Neural cell (in vitro differentiated cells): ENCODE measurements around the gene RRP1. TPM values are rescaled to one million over a fixed set of nuclear protein-coding genes. Genes with fewer than 3 reads are reported as not detected.

Source experiments
- H2AFZ ChIP-seq: fragments of 200-600, 300-800 bp; sonication (generic), shearing (Covaris generic); 2 replicates; pipeline ENCODE4 v1.6.0; 2014; ENCODE audit warnings: low read depth, mild to moderate bottlenecking, antibody characterized with exemption, low read length, moderate library complexity
- H3F3A ChIP-seq: fragments of 200-600 bp; shearing (Covaris generic); 2 replicates; pipeline ENCODE4 v1.6.1; 2016; ENCODE audit warnings: mild to moderate bottlenecking, moderate library complexity, mixed read lengths, antibody characterized with exemption, low read length; ENCODE audit not compliant: insufficient read depth, poor library complexity, severe bottlenecking
- H3K27ac ChIP-seq: fragments of 200-600, 300-800 bp; sonication (generic), shearing (Covaris generic); 2 replicates; pipeline ENCODE4 v1.5.1; 2014; ENCODE audit warnings: mild to moderate bottlenecking, low read length, moderate library complexity
- H3K27me3 ChIP-seq: fragments of 300-800, 200-600 bp; sonication (generic), shearing (Covaris generic); 2 replicates; pipeline ENCODE4 v1.6.0; 2014; ENCODE audit warnings: mild to moderate bottlenecking, low read depth, low read length, moderate library complexity; ENCODE audit not compliant: insufficient read depth
- H3K36me3 ChIP-seq: fragments of 300-800, 200-600 bp; sonication (generic), shearing (Covaris generic); 2 replicates; pipeline ENCODE4 v1.5.1; 2014; ENCODE audit warnings: mild to moderate bottlenecking, antibody characterized with exemption, low read length, moderate library complexity; ENCODE audit not compliant: insufficient read depth
- H3K4me2 ChIP-seq: fragments of 300-800, 200-600 bp; sonication (generic), shearing (Covaris generic); 2 replicates; pipeline ENCODE4 v1.6.0; 2014; ENCODE audit warnings: mild to moderate bottlenecking, low read length
- H3K4me3 ChIP-seq: fragments of 300-800, 200-600 bp; sonication (generic), shearing (Covaris generic); 2 replicates; pipeline ENCODE4 v1.5.1; 2014; ENCODE audit warnings: mild to moderate bottlenecking, low read length, moderate library complexity
- H3K79me2 ChIP-seq: fragments of 200-600 bp; shearing (Covaris generic); replicated peaks from 2 replicates; pipeline ENCODE4 v1.6.0; 2014; ENCODE audit warnings: mild to moderate bottlenecking, low read length, moderate library complexity; ENCODE audit not compliant: insufficient read depth
- H3K9ac ChIP-seq: fragments of 300-800, 200-600 bp; sonication (generic), shearing (Covaris generic); 2 replicates; pipeline ENCODE4 v1.6.1; 2016; ENCODE audit warnings: mild to moderate bottlenecking, low read length, mixed read lengths
- H3K9me2 ChIP-seq: fragments of 200-600 bp; shearing (Covaris generic); 2 replicates; pipeline ENCODE4 v1.6.1; 2016; ENCODE audit warnings: mild to moderate bottlenecking, low read length, mixed read lengths; ENCODE audit not compliant: insufficient read depth
- H3K9me3 ChIP-seq: fragments of 200-600, 300-800 bp; sonication (generic), shearing (Covaris generic); 2 replicates; pipeline ENCODE4 v1.6.1; 2016; ENCODE audit warnings: mild to moderate bottlenecking, mixed run types, low read length, moderate library complexity, mixed read lengths
- H4K20me1 ChIP-seq: fragments of 200-600 bp; shearing (Covaris generic); 2 replicates; pipeline ENCODE4 v1.6.1; 2016; ENCODE audit warnings: mild to moderate bottlenecking, mixed run types; ENCODE audit not compliant: insufficient read depth
- CTCF ChIP-seq: fragments of 450-650 bp; IDR thresholded peaks from 2 replicates; pipeline ENCODE4 v1.5.1; 2014; ENCODE audit warnings: antibody characterized with exemption, mild to moderate bottlenecking, moderate library complexity; ENCODE audit not compliant: poor library complexity, severe bottlenecking
- EP300 ChIP-seq: fragments of 450-650 bp; conservative IDR thresholded peaks from 2 replicates; pipeline ENCODE4 v1.6.1; 2014; ENCODE audit warnings: antibody characterized with exemption, mild to moderate bottlenecking, moderate library complexity; ENCODE audit not compliant: poor library complexity, severe bottlenecking
- EZH2 ChIP-seq: fragments of 200-600, 300-800 bp; shearing (Covaris generic), sonication (generic); IDR thresholded peaks from 2 replicates; pipeline ENCODE4 v1.6.1; 2014; ENCODE audit warnings: antibody characterized with exemption, low read length, borderline replicate concordance, mild to moderate bottlenecking; ENCODE audit not compliant: insufficient read depth, poor library complexity, severe bottlenecking
- MXI1 ChIP-seq: fragments of 450-650 bp; conservative IDR thresholded peaks from 2 replicates; pipeline ENCODE4 v1.6.1; 2014; ENCODE audit warnings: antibody characterized with exemption, mild to moderate bottlenecking; ENCODE audit not compliant: poor library complexity, severe bottlenecking
- POLR2AphosphoS5 ChIP-seq: IDR thresholded peaks from 2 replicates; pipeline ENCODE4 v1.6.1; 2012
- RAD21 ChIP-seq: fragments of 450-650 bp; conservative IDR thresholded peaks from 2 replicates; pipeline ENCODE4 v1.6.1; 2014; ENCODE audit warnings: antibody characterized with exemption, mild to moderate bottlenecking, moderate library complexity
- REST ChIP-seq: IDR thresholded peaks from 2 replicates; pipeline ENCODE4 v1.6.1; 2012; ENCODE audit warnings: borderline replicate concordance
- SMC3 ChIP-seq: fragments of 450-650 bp; conservative IDR thresholded peaks from 2 replicates; pipeline ENCODE4 v1.6.1; 2014; ENCODE audit warnings: antibody characterized with exemption, mild to moderate bottlenecking, moderate library complexity; ENCODE audit not compliant: poor library complexity
- TAF1 ChIP-seq: IDR thresholded peaks from 2 replicates; pipeline ENCODE4 v1.6.1; 2012; ENCODE audit warnings: low read depth
- polyA plus RNA-seq: library from polyadenylated mRNA; depleted of rRNA; stranded (reverse); fragments of >200 nt; gene quantifications from 2 replicates; pipeline ENCODE4 v1.2.3, GENCODE V29; 2014

RRP1 gene
- polyA plus RNA-seq, 1 donor from 2014 or later, result 35.8 TPM

GRCh38 chr21:43762303-43763128, 26.9 kb upstream of the RRP1 start:
- no peak overlapping the region for H3K4me2 ChIP-seq
- H4K20me1 ChIP-seq, result no peaks in the 10 kb centered on the region
- no peaks in the 10 kb centered on the region for H3K9me3 ChIP-seq
- no peak overlapping the region for H2AFZ ChIP-seq
- no peak overlapping the region for H3K4me3 ChIP-seq
- H3K36me3 ChIP-seq, result no peaks in the 10 kb centered on the region
- TF ChIP-seq MXI1 (no peak), RAD21 (no peak), TAF1 (no peak), CTCF (no peak), EP300 (no peak), EZH2 (no peak), SMC3 (no peak), REST (no peak), POLR2AphosphoS5 (no peak)
- no peaks in the 10 kb centered on the region for H3K79me2 ChIP-seq
- H3K9ac ChIP-seq, result no peak overlapping the region
- no peaks in the 10 kb centered on the region for H3K27me3 ChIP-seq
- H3K9me2 ChIP-seq, result no peaks in the 10 kb centered on the region
- no peaks in the 10 kb centered on the region for H3F3A ChIP-seq
- H3K27ac ChIP-seq, result no peak overlapping the region

- TF ChIP-seq SMC3 (no peak), RAD21 (no peak), CTCF (no peak), MXI1 (no peak), EZH2 (no peak), EP300 (no peak), POLR2AphosphoS5 (no peak)
- no peaks in the 10 kb centered on the region for H3K27me3 ChIP-seq
- no peak overlapping the region for H3K27ac ChIP-seq
- H3F3A ChIP-seq, result no peaks in the 10 kb centered on the region
- no peak overlapping the region for H2AFZ ChIP-seq
- no peak overlapping the region for H3K4me2 ChIP-seq
- no peaks in the 10 kb centered on the region for H3K36me3 ChIP-seq
- no peaks in the 10 kb centered on the region for H4K20me1 ChIP-seq
- no peaks in the 10 kb centered on the region for H3K79me2 ChIP-seq
- no peaks in the 10 kb centered on the region for H3K9me3 ChIP-seq
- H3K4me3 ChIP-seq, result no peak overlapping the region
- H3K9ac ChIP-seq, result no peak overlapping the region
- no peaks in the 10 kb centered on the region for H3K9me2 ChIP-seq
Observed at GRCh38 chr21:43763901-43764523, 25.4 kb upstream of the RRP1 start.
